ENCODE results near the gene CCT2. TPM values are rescaled to one million over a fixed set of nuclear protein-coding genes. Genes with fewer than 3 reads are reported as not detected.

The CCT2 gene
- total and polyA plus RNA-seq, 12 donors: 41.3 to 190 (median 84.6) TPM

DNA sequence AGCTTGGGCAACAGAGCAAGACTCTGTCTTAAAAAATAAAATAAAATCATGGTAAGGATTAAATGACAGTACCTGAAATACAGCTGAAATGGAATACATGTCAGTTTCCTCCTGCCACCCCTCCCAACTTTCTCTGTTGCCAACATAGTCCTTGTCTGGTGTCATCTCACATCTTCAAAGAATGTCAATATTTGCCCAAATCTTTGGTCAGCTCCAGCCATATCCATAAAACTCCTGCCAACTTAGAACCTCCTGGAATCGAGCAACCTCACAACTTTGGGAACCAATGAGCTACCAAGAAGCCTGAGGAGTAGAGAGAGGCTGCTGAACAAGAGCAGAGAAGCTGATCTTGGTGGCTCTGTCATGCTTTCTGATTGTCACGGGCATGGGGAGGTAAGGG lies 36.3 kb downstream of the CCT2 start:
- intact Hi-C loops (cut with DNase I): loop anchor here in 1 of 10 donors (10.0 kb wide), 1 partner anchor 447 kb away; no protein-coding TSS in a partner anchor
- TF ChIP-seq, protein P1, sequence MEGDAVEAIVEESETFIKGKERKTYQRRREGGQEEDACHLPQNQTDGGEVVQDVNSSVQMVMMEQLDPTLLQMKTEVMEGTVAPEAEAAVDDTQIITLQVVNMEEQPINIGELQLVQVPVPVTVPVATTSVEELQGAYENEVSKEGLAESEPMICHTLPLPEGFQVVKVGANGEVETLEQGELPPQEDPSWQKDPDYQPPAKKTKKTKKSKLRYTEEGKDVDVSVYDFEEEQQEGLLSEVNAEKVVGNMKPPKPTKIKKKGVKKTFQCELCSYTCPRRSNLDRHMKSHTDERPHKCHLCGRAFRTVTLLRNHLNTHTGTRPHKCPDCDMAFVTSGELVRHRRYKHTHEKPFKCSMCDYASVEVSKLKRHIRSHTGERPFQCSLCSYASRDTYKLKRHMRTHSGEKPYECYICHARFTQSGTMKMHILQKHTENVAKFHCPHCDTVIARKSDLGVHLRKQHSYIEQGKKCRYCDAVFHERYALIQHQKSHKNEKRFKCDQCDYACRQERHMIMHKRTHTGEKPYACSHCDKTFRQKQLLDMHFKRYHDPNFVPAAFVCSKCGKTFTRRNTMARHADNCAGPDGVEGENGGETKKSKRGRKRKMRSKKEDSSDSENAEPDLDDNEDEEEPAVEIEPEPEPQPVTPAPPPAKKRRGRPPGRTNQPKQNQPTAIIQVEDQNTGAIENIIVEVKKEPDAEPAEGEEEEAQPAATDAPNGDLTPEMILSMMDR (IDR thresholded peaks at IDR 0.05): no peak
- H3K27me3 ChIP-seq: no peaks in the 10 kb centered on the region
- peak overlapping the region in 1 of 10 donors; percentile 1 for H3K27ac ChIP-seq
- no peak overlapping the region for H3K4me3 ChIP-seq
- DNase-seq (no peak), ATAC-seq (no peak)
- H3K36me3 ChIP-seq: no peaks in the 10 kb centered on the region
- H3K9me3 ChIP-seq: no peaks in the 10 kb centered on the region
- H3K4me1 ChIP-seq: peaks cover 0 to 26% (median 0%) of the 10 kb centered on the region in 9 donors
- 90 to 93% methylated on average over 2 of the region's 2 CpGs for WGBS, 2 donors

DNA sequence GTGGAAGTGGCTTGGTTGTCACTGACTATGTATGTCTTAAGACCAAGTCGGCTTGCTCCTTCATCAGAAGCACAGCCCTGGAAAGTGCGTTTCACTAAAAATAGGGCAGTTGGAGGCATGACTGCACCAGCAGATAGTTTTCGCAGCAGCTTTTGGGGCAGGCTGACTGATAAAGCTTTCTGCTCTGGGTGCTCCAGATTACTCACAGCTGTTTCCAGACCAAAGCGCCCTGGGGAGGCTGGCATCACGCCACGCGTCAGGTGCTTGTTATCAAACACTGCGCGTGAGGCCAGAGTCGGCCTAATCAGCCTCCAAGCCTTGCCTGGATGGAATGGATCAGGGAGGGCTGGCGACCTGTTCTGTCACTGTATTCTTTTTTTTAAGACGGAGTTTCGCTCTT lies 38.7 kb downstream of the CCT2 start:
- no peaks in the 10 kb centered on the region for H3K36me3 ChIP-seq
- H3K4me1 ChIP-seq: peaks cover 0 to 26% (median 0%) of the 10 kb centered on the region in 9 donors
- H3K27ac ChIP-seq: peak overlapping the region in 7 of 10 donors; percentile 16 to 81 (median 72)
- H3K9me3 ChIP-seq: no peaks in the 10 kb centered on the region
- ATAC-seq (peak; percentile 74 to 92 (median 88)), DNase-seq (peak; percentile 76 to 78)
- TF ChIP-seq, protein P1 (IDR thresholded peaks at IDR 0.05): no peak
- no peaks in the 10 kb centered on the region for H3K27me3 ChIP-seq
- WGBS, 2 donors: 28 to 43% methylated on average over 13 of the region's 13 CpGs
- intact Hi-C loops (cut with DNase I): loop anchor here in 1 of 10 donors (10.0 kb wide), 1 partner anchor 449 kb away; no protein-coding TSS in a partner anchor
- H3K4me3 ChIP-seq: peak overlapping the region in 1 of 10 donors; percentile 1

DNA sequence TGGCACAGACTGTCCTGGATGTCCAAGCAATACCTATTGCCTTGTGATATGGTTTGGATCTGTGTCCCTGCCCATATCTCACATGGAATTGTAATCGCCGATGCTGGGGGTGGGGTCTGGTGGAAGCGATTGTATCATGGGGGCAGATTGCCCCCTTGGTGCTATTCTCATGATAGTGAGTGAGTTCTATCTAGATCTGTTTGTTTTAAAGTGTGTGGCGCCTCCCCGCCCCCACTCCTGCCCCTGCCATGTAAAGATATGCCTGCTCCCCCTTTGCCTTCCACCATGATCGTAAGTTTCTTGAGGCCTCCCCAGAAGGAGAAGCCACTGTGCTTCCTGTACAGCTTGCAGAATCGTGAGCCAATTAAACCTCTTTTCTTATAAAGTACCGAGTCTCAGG lies 42.2 kb downstream of the CCT2 start:
- 73 to 85% methylated on average over 8 of the region's 8 CpGs for WGBS, 2 donors
- Histone ChIP-seq H3K4me3 (no peak overlapping the region), H3K36me3 (no peaks in the 10 kb centered on the region), H3K27me3 (no peaks in the 10 kb centered on the region), H3K27ac (no peak overlapping the region), H3K9me3 (no peaks in the 10 kb centered on the region), H3K4me1 (peaks cover 0 to 12% (median 0%) of the 10 kb centered on the region in 9 donors)
- intact Hi-C loops (cut with DNase I): loop anchor here in 1 of 10 donors (10.0 kb wide), 1 partner anchor 453 kb away; no protein-coding TSS in a partner anchor
- TF ChIP-seq, protein P1 (IDR thresholded peaks at IDR 0.05): no peak
- DNase-seq: no peak
- ATAC-seq: no peak

DNA sequence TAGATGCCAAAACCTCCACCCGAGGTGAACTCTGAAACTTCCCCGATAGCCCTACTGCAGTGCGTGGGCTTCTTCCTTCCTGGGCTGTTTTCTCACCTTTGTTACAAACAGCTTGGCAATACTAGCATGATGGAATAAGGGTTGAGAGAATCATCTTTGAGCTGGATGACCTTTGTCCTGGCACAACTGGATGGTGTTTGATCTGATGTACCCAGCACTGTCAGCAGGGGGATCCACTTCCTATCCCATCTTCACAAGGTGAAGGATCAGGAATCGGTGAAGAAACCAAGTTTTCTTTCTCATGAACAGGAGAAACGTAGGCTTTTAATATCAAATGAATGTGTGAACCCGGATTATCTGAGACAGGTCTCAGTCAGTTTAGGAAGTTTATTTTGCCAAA lies 44.9 kb downstream of the CCT2 start:
- Histone ChIP-seq H3K27me3 (no peaks in the 10 kb centered on the region), H3K27ac (no peak overlapping the region), H3K36me3 (no peaks in the 10 kb centered on the region), H3K4me1 (no peaks in the 10 kb centered on the region), H3K4me3 (no peak overlapping the region), H3K9me3 (no peaks in the 10 kb centered on the region)
- no peak for DNase-seq
- no peak for ATAC-seq
- TF ChIP-seq, protein P1 (IDR thresholded peaks at IDR 0.05): peak in 1 of 9 donors; percentile 7
- intact Hi-C loops (cut with DNase I): loop anchor here in 1 of 10 donors (10.0 kb wide), 1 partner anchor 215 kb away; no protein-coding TSS in a partner anchor
- WGBS, 2 donors: 77 to 88% methylated on average over 6 of the region's 6 CpGs

Data from heart right ventricle (tissue), 16 donors.